AG09319 (cell line): Measurements from ENCODE around the gene GSPT1.
"Not testable (repeated sequence)": the region's sequence is repeated elsewhere in the genome, so short reads cannot be mapped to it uniquely, and the experiment has no call there.

Experiments
- DNase-seq: peaks from one replicate; pipeline ENCODE4 v3.0.0-alpha.2; 2010; ENCODE audit warnings: low read depth; ENCODE audit errors: extremely low read depth
- TF ChIP-seq, protein P1 (sequence below): IDR thresholded peaks from 2 replicates; pipeline ENCODE4 v1.5.1; 2011; ENCODE audit warnings: low read depth, mild to moderate bottlenecking, inconsistent platforms, low read length, moderate library complexity

GSPT1 gene

DNA sequence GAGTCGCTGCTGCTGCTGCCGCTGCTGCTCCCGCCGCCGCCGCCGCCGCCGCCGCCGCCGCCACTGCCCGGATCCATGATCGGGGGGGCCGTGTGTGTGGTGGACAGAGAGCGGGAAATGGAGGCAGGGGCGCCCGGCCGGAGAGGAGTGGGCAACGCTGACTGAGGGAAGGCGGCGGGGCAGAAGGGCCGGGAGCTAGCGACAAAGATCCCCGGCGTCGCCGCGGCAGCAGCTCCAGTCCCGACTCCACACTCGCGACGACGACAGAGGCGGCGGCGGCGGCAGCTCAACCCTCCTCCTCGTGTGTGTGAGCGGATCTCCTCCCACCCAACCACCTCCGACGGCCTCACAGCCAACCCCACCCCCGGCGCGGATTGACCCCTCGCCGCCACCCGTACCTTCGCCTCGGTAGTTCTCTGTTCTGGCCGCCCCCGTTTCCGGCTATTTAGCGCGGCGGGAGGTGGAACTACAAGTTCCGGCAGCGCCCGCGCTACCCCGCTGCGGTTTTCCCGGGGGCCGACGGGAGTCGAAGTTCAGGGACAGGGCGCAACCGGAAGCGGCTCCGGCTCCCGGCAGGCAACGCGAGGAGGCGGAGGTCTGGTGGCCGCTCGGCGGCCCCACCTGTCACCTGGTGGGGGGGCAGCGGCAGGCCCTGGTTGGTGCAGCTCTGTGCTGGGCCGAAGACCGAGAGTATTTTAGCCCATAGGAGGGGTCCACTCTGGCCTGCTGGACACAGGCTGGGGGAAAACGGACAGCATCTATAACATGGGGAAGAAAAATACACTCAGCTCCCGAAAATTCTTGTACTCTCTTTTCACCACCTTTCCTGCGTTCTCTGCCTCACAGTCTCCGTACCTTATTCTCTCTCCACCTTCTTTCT lies at the start of gene GSPT1:
Gene GSPT1 (minus strand): TSS at position 313 of the 880 bp plus-strand sequence. CDS start 236 bp downstream, at position 77.
- TF ChIP-seq, protein P1, sequence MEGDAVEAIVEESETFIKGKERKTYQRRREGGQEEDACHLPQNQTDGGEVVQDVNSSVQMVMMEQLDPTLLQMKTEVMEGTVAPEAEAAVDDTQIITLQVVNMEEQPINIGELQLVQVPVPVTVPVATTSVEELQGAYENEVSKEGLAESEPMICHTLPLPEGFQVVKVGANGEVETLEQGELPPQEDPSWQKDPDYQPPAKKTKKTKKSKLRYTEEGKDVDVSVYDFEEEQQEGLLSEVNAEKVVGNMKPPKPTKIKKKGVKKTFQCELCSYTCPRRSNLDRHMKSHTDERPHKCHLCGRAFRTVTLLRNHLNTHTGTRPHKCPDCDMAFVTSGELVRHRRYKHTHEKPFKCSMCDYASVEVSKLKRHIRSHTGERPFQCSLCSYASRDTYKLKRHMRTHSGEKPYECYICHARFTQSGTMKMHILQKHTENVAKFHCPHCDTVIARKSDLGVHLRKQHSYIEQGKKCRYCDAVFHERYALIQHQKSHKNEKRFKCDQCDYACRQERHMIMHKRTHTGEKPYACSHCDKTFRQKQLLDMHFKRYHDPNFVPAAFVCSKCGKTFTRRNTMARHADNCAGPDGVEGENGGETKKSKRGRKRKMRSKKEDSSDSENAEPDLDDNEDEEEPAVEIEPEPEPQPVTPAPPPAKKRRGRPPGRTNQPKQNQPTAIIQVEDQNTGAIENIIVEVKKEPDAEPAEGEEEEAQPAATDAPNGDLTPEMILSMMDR, result no peak
- peak; percentile 94 for DNase-seq

DNA sequence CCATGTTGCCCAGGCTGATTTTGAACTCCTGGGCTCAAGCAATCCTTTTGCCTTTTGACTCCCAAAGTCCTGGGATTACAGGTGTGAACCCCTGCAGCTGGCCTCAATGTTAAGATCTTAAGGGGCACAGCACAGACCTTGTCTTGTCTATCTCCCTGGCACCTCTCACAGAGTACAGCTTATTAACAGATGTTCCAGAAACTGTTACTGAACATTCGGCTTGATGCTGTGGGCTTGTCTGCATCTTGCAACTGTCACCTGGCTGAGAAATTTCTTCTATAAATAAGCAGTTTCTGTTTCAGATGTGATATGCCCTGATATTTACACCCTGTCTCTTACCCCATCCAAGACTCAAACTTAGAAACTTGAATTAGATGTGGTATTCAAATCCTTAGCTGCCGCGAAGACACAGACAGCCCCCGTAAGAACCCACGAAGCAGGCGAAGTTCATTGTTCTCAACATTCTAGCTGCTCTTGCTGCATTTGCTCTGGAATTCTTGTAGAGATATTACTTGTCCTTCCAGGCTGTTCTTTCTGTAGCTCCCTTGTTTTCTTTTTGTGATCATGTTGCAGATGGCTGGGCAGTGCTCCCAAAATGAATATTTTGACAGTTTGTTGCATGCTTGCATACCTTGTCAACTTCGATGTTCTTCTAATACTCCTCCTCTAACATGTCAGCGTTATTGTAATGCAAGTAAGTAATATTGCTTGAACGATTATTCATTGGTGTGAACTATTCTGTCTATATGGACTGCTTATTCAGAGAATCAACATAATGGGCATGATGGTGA lies 49.2 kb upstream of the GSPT1 start, which contains the start of gene TNFRSF17:
Gene TNFRSF17 (plus strand): TSS at position 450 of the 791 bp plus-strand sequence. CDS start 115 bp downstream, at position 565.
- DNase-seq, result peak; percentile 41
- TF ChIP-seq, protein P1, result no peak

DNA sequence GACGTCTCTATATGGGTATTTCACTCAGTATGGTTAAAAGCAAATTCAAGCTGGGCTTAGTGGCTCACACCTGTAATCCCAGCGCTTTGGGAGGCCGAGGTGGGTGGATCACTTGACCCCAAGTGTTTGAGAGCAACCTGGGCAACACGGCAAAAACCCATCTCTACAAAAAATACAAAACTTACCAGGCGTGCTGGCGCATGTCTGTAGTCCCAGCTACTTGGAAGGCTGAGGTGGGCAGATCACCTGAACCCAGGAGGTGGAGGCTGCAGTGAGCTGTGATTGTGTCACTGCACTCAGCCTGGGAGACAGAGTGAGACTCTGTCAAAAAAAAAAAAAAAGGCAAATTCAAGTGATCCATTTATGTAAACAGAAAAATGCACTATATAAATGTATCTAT lies 48.0 kb upstream of the GSPT1 start:
- DNase-seq, result no peak
- TF ChIP-seq, protein P1, result no peak

DNA sequence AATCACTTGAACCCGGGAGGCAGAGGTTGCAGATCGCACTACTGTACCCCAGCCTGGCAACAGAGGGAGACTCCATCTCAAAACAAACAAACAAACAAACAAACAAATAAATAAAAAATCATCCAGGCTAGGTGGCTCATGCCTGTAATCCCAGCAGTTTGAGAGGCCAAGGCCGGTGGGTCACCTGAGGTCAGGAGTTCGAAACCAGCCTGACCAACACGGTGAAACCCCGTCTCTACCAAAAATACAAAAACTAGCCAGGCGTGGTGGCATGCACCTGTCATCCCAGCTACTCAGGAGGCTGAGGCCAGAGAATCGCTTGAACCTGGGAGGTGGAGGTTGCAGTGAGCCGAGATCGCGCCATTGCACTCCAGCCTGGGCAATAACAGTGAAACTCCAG lies 47.2 kb upstream of the GSPT1 start:
- not testable (repeated sequence) for DNase-seq

DNA sequence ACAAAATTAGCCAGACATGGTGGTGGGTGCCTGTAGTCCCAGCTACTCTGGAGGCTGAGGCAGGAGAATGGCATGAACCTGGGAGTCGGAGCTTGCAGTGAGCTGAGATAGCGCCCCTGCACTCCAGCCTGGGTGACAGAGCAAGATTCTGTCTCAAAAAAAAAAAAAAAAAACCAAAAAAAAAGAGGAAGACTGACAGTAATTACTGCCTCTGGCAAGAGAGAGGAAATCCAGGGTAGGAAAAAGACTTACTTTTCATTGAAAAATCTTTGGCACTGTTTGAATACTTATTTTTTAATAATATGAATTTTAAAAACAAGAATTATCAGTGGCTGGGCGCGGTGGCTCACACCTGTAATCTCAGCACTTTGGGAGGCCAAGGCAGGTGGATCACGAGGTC lies 46.7 kb upstream of the GSPT1 start:
- not testable (repeated sequence) for DNase-seq

DNA sequence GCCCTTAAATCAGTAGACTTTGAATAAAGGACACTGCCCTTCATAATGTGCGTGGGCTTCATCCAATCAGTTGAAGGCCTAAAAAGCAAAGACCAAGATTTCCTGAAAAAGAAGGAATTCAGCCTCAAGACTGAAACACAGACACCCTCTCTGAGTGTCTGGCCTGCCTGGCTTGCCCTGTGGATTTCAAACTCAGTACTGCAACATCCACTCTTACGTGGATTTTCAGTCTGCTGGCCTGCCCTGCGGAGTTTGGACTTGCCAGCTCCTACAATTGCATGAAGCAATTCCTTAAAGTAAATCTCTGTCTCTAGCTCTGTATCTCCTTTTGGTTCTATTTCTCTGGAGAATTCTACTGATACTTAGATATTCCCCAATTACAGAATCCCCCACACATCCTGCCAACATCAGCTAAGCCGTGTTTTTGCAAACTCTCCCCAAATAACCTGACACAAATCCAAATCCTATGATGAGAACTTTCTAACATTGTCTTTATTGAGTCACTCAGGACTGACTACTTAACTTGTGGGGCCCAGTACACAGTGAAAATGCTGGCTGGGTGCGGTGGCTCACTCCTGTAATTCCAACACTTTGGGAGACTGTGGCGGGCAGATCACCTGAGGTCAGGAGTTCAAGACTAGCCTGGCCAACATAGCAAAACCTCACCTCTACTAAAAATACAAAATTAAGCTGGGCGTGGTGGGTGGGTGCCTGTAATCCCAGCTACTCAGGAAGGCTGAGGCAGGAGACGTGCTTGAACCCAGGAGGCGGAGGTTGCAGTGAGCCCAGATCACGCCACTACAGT lies 42.0 kb upstream of the GSPT1 start:
- TF ChIP-seq, protein P1, result no peak
- no peak for DNase-seq

DNA sequence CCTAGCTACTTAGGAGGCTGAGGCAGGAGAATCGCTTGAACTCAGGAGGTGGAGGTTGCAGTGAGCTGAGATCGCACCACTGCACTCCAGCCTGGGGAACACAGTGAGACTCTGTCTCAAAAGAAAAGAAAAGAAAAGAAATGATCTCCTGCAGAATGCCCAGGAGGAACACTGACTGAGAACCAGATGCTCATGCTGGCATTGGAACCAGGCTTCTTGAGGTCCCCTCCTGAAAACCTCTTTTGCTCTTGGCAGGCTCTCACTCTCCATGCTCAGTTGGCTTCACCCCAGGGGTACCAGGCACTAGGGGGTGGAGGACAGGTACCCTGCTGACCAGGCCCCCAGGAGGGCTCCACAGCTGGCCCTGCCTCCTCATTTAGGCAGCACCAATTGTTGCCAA lies 40.8 kb upstream of the GSPT1 start:
- no peak for DNase-seq
- TF ChIP-seq, protein P1, result no peak

DNA sequence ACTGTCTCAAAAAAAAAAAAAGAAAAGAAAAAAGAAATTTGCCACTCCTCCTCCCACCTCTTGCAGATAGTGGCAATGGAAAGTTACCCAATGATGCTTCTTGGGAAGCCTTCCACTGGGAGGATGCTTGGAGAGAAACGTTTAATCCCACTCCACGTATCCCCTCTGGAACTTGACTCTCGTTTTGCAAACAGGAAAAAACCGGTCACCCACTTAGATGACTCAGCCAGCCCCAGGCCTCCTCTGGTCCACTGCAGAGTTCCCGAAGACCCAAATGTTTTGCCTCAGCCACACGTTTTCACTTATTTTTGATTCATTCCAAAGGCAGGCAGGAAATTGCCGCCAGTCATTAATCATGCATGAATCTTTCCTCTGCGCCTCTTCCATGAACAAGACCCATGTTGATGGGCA lies 40.0 kb upstream of the GSPT1 start:
- DNase-seq, result peak; percentile 94
- TF ChIP-seq, protein P1, result no peak

DNA sequence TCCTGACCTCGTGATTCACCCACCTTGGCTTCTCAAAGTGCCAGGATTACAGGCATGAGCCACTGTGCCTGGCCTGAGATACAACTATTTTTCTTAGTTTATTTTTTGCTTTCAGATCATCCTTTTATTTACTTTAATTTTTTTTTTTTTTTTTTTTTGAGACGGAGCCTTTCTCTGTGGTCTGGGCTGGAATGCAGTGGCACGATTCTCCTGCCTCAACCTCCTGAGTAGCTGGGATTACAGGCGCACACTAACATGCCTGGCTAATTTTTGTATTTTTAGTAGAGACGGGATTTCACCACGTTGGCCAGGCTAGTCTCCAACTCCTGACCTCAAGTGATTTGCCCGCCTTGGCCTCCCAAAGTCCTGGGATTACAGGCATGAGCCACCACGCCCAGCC lies 37.8 kb upstream of the GSPT1 start:
- DNase-seq, result peak; percentile 46
